ENCODE data around the gene COP1.
"Not testable (repeated sequence)": the region's sequence is repeated elsewhere in the genome, so short reads cannot be mapped to it uniquely, and the experiment has no call there.

COP1 gene

DNA sequence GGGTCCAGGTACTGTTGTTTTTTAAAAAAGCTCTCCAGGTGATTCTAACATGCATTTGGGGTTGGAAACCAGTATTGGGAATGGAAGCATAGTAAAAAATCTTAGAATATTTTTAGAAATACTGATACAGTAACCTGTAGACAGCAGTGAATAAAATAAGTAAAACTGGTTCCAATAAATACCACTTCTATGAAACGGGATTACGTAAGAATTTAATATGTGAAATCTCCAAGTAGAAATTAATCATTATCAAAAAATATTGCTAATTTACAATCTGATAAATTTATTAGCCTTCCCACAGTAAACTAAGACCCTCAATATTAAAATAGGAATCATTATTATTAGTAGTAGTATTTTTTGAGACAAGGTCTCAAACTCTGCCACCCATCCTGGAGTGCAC, 177.5 kb downstream of the COP1 start:
- no peak for DNase-seq

DNA sequence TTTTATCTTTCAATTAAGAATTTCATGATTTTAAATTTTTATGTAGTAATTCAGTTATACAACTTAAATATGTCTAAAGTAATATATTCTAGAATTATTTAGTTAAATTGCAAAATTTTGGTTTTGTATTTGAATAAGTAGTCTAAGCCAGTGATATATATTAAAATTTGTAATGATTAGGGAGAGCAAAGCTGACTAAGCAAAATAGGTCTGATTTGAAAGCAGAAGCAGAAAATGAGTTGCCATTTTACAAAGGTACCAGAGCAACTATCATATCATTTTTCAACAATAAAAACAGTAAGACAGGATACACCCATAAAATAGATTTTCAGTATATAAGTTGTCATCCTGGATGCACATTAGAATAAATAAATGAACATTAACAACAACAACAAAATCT, 177.9 kb downstream of the COP1 start:
- DNase-seq = no peak

DNA sequence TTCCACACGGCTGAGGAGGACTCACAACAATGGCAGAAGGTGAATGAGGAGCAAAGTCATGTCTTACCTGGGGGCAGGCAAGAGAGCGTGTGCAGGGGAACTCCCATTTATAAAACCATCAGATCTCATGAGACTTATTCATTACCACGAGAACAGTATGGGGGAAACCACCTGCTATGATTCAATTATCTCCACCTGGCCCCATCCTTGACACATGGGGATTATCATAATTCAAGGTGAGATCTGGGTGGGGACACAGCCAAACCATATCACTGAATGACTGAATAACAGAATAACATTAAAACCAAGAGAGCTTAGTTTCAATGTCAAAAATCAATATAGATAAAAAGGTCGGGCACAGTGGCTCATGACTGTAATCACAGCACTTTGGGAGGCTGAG, 179.2 kb downstream of the COP1 start:
- DNase-seq = not testable (repeated sequence)

DNA sequence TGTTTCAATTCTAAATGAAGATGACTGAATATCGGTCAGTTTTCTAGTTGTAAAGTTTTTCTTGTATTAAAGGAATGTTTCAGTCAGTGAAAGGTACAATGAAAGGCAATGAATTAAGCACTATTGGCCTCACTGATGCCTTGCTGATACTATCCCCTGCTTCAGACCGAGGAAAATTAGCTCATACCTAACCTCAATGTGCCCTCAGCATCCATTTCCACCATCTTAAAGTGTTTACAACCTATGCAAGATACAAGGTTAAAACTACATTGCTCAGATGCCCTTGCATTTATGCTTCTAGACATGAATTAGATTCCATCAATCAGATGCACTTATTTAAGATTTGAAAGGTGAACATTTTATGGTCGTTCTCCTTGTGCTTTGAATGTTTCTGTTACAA, 184.5 kb downstream of the COP1 start:
- no peak for DNase-seq

DNA sequence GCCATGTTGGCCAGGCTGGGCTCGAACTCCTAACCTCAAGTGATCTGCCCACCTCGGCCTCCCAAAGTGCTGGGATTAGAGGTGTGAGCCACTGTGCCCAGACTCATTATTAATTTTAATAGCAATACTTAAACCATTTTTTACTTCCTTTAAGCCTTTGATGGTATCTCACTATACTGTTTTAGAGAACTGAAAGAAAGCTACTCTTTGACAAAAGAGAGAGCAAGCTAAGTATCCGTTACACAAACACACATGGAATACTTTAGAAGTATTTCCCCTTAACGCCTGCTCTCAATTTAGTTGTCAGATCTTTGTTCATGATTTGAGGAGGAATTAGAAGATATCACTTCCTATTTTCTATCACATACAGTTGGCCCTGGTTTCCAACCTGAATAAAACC, 189.4 kb downstream of the COP1 start:
- no peak for DNase-seq

DNA sequence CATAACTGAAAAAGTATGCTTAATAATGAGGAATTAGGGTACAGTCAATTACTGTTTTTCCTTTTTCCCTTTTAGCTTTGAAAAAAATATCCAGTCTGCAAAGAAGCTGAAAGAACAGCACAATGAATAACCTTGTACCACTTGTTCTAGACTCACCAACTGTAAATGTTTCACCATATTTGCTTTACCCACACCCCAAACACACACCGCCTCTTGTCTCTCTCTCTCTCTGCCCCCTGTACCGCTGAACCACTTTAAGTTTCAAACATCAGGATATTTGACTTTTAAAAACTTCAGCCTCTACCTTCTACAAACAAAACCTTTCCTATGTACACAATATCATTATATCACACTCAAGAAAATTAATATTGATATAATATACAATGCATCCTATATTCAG, 197.1 kb downstream of the COP1 start:
- no peak for DNase-seq

DNA sequence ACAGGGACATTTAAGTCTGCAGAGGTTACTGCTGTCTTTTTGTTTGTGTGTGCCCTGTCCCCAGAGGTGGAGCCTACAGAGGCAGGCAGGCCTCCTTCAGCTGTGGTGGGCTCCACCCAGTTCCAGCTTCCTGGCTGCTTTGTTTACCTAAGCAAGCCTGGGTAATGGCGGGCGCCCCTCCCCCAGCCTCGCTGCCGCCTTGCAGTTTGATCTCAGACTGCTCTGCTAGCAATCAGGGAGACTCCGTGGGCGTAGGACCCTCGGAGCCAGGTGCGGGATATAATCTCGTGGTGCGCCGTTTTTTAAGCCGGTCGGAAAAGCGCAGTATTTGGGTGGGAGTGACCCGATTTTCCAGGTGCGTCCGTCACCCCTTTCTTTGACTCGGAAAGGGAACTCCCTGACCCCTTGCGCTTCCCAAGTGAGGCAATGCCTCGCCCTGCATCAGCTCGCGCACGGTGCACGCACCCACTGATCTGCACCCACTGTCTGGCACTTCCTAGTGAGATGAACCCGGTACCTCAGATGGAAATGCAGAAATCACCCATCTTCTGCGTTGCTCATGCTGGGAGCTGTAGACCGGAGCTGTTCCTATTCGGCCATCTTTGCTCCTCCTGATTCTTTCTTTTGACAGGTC, 199.2 kb downstream of the COP1 start:
- DNase-seq = not testable (repeated sequence)

DNA sequence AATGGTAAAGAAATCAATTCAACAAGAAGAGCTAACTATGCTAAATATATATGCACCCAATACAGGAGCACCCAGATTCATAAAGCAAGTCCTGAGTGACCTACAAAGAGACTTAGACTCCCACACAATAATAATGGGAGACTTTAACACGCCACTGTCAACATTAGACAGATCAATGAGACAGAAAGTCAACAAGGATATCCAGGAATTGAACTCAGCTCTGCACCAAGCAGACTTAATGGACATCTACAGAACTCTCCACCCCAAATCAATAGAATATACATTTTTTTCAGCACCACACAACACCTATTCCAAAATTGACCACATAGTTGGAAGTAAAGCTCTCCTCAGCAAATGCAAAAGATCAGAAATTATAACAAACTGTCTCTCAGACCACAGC, 212.4 kb downstream of the COP1 start:
- DNase-seq = not testable (repeated sequence)

DNA sequence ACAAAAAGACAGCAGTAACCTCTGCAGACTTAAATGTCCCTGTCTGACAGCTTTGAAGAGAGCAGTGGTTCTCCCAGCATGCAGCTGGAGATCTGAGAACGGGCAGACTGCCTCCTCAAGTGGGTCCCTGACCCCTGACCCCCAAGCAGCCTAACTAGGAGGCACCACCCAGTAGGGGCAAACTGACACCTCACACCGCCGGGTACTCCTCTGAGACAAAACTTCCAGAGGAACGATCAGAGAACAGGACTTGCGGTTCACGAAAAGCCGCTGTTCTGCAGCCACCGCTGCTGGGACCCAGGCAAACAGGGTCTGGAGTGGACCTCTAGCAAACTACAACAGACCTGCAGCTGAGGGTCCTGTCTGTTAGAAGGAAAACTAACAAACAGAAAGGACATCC, 214.3 kb downstream of the COP1 start:
- DNase-seq = not testable (repeated sequence)

DNA sequence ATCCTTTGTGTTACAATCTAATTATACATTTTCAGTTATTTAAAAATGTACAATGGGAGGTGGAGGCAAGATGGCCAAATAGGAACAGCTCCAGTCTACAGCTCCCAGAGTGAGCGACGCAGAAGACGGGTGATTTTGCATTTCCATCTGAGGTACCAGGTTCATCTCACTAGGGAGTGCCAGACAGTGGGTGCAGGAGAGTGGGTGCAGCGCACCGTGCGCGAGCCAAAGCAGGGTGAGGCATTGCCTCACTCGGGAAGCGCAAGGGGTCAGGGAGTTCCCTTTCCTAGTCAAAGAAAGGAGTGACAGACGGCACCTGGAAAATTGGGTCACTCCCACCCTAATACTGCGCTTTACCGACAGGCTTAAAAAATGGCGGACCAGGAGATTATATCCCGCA, 214.9 kb downstream of the COP1 start:
- not testable (repeated sequence) for DNase-seq

DNA sequence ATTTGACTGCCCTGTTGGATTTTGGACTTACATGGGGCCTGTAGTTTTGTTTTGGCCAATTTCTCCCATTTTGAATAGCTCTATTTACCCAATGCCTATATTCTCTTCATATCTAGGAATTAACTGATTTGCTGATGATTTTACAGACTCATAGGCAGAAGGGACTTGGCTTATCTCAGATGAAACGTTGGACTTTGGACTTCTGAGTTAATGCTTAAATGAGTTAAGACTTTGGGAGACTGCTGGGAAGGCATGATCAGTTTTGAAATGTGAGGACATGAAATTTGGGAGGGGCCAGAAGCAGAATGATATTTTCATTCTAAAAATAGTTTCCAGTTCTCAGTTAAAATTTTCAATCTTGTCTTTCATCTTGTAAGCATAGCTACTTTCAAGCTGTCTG, 222.3 kb downstream of the COP1 start:
- no peak for DNase-seq

DNA sequence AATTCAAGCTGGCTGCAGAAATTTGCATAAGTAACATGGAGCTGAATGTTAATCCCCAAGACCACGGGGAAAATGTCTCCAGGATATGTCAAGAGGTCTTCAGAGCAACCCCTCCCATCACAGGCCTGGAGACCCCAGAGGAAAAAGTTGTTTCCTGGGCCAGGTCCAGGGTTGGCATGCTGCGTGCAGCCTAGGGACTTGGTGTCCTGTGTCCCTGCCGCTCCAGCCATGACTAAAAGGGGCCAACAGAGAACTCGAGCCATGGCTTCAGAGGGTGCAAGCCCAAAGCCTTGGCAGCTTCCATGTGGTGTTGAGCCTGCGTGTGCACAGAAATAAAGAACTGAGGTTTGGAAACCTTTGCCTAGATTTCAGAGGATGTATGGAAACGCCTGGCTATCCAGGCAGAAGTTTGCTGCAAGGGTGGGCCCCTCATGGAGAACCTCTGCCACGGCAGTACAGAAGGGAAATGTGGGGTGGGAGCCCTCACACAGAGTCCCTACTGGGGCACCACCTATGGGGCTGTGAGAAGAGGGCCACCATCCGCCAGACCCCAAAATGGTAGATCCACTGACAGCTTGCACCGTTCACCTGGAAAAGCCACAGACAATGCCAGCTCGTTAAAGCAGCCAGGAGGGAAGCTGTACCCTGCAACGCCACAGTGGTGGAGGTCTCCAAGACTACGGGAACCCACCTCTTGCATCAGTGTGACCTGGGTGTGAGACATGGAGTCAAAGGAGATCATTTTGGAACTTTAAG, 222.9 kb downstream of the COP1 start:
- DNase-seq = no peak

DNA sequence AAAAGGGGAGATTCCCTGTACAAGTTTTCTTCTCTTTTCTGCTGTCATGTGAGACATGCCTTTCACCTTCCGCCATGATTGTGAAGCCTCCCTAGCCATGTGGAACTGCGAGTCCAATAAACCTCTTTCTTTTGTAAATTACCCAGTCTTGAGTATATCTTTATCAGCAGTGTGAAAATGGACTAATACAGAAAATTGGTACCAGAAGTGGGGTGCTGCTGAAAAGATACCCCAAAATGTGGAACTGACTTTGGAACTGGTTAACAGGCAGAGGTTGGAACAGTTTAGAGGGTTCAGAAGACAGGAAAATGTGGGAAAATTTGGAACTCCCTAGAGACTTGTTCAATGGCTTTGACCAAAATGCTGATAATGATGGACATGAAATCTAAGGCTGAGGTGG, 223.7 kb downstream of the COP1 start:
- DNase-seq = not testable (repeated sequence)

DNA sequence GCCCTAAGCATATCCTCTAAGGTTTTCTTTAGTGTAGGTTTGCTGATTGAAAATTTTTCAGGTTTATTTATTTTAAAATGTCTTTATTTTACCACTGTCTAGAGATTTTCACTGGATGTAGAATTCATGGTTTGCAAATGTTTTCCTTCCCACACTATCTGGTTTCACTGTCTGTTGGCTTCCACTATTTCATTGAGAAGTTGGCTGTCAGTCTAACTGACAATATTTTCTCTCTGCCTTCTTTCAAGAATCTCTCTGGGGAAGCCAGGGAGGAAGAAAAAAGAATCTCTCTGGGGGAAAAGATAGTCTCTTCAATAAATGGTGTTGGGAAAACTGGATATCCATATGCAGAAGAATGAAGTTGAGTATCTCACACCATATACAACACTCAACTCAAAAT, 226.0 kb downstream of the COP1 start:
- DNase-seq = no peak

DNA sequence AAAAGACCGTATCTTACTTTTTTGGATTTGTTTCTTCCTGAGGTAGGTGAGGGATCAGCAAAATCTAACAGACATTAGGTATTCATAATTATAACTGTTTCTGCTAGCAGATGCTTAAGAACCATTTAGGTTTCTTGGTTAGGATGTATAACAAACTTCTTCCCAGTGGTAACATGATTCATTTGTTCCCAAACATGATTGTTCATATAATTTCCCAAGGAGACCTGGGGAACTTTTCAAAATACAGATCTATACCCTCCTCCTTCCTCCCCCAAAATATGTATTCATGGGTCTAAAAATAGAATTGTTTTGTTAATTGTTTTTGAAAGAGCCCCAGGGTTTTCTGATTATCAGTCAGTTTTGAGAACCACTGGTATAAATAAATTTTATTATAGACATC, 228.2 kb downstream of the COP1 start:
- DNase-seq = no peak

DNA sequence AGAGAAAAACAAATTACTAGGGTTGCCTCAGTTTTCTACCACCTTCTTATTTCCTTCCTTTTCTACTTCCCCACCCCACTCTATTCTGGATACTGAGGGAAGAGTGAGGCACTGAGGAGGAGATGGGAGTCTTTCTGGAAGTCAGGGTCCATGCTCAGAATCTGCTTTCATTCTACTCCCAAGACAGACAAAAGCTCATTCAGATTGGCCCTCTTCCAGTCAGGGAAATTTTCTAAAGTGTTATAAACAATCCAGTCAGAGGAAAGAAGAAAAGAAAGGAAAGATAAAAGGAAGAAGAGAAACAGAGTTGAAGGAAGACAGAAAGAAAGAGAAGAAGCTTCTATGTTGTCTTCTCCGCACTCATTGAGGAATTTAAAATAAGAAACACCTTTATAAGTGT, 228.6 kb downstream of the COP1 start:
- no peak for DNase-seq

DNA sequence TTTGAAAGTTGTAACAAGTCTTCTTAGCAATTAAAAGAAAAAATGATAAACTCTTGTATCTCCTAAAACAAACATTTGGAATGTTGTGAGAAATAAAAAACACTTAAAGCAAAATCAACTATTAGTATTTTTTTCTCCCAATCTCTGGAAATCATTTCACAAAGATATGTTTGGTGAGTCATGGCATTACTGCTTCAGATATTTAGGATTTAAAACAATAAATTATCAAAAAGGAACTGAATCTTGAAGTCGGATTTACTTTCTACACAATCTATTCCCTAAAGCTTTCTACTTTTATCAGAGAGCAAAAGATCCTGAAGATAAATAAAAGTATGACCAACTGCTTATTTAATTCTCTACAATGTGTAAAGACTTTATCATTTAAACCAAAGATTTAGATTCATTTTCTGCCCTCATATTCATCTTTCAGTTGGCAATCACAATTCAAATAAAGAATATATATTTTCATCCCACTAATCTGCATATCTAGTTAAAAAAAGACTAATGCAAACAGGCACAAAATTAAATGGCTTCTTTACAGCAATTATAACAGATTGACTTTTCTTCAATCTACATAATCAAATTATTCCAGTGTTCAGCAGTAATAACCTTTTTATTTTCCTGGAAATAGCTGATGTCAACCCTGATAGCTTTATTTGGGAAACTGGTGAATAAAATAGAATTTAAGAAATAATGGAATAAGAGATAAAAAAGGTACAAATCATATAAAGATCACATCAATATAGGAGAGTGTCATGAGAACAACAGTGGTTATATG, 230.0 kb downstream of the COP1 start:
- DNase-seq = no peak

DNA sequence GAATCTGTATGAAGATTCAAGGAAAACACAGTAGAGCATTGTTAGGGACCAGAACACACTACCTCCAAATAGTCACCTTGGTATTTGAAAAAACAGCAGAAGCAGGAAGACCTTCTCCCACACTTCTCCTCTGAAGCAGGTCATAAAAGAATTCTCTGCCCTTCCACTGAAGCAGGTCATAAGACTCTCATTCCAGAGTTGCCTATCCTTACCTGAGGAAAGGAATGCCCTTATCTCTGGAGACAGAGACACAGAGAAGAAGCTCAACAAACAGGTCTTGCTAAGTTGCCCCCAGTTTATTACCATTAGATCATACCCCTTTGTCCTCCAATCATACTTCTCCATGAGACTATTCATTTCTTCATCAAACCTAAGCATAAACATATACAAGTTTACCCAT, 237.9 kb downstream of the COP1 start:
- DNase-seq = no peak

DNA sequence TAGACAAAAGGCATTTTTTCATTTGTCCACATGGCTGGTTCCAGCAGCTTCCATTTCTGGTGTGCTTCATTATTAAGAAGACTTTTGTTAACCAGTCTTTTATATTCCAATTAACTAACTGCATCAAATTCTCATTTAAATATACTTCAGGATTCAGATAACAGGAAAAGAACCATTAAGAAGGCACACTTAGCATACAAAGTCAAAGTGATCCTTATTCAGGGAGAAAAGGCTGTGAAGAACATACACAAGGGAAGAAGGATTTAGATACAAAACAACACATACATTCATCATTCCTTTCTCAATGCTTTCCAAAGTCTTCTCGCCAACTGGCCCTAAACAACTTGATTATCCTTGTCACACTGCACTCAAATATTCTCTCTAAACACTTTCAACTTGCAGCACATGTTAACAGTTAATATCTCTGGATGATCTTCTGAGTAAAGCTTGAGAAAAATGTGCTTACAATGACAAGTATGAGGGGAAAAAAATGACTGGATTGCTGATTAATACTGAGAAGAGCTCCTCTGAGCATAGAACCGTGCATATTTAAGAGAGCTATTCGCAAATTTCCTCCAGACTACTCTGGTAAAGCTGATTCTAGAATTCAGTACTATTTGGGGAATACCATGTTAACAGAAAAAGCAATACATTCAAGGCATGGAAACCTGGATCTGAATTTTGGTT, 238.5 kb downstream of the COP1 start:
- no peak for DNase-seq

DNA sequence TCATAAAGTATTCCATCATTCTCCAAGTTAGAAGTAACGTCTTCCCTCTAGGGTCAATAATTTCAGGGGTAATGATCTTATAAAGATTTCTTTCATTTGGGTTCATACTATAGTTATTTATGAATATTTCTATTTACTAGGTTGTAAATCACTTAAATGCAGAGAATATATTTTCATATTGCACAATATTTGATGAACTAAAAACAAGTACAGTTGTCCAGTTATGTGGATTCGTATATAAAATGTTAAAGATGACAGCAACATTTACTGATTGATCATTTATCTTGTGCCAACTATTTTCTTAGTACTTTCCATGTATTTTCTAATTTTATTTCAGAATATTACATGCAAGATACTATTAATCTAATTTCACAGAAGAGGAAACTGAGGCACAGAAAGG, 243.3 kb downstream of the COP1 start:
- no peak for DNase-seq

DNA sequence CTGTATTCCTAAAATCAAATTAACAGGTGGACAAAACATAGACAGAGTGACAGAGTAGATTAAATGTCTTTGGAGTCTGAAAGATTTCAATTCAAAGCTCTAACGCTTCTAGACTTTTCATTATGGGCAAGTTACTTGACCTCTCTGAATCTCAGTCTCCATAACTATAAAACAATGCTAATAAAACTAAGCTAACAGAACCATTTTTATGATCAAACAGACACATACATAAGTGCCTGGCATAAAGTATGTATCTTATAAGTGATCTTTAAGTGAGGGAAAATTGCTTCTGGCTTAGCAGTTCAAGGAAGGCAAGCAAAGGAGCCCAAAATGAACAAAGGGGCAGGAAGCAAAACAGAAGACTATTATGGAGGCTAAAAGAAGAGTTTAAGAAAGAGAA, 246.9 kb downstream of the COP1 start:
- no peak for DNase-seq

DNA sequence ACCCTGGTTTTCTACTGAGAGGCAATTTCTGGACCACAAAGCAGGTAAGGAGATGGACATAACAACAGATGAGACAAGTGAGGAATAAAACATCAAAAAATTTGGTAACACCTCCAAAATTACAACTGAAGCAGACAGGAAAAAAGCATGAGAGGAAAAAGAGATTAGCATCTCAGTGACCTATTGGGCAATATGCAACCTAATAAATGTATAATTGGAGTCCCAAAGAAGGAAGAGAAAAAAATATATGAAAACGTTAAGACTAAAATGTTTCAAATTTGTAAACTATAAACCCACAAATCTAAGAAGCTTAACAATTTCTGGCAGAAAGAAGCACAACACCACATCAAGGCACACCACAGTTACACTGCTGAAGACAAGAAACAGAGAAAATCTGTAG, 255.5 kb downstream of the COP1 start:
- no peak for DNase-seq

DNA sequence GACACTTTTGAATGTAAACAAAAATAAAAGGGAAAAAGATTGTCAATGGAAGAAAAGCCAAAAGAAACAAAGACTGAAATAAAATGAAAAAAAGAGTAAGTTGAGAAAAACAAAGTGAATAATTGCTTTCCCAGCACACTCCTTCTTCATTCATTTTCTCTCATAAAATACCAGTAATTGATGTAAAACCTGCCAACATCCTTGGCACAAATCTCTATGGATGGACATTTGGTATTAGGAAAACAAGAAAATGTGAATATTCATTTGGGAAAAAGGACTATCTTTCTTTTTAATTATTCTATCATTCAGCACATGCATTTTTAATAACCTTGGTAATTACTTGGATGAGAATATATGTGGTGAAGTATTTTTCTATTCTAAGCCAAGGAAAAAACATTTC, 259.3 kb downstream of the COP1 start:
- no peak for DNase-seq

DNA sequence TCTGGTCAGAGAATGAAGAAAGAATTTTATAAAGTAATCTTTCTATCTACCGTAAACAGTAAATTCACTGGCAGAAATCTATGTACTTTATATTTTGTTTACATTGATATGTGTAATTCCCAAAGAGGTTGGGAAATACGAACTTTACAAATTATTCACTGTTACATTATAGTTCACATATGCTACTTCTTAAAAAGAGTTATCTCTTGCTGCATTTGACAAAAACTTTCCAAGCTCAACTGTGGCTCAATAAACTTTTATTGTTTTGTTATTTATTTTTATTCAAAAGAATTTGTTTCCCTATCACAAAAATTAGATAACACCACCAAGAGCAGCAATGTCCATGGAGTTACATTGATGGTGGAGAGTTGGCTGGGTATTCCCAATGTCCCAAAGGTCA, 262.5 kb downstream of the COP1 start:
- DNase-seq = no peak
